ENCODE results near the gene TEN1. TPM values are rescaled to one million over a fixed set of nuclear protein-coding genes. Genes with fewer than 3 reads are reported as not detected.

Gene TEN1
- total and polyA plus RNA-seq, 2 of the 13 experiments (the other 11 are each of a cell fraction or from before 2014, with no cell fraction given): 18.0 to 21.3 TPM

DNA sequence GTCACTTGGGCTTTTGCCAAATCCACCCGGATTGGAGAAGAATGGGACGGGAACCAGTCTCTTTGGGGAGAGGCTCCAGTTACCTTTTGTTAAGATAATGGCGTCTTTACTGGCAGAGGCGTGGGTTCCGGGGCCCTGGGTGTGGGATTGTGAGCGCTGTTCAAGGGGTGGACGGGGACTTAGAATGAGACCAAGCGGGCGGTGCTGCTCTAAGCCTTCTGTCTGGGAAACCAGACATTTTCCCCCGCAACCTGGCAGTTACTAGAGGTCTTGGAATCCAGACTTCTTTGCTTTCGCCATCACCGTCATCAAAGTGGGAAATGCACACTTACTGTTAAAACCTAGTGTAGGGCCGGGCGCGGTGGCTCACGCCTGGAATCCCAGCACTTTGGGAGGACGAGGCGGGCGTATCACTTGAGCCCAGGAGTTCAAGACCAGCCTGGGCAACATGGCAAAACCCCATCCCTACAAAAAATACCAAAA lies 706 bp downstream of the TEN1 start (continued):
- TF ChIP-seq PRDM15 (CRISPR knock-in tag; IDR thresholded peaks at IDR 0.05) (0 out of 2 replicates have a peak, but pooled peaks have one; percentile 28), POLR2G (IDR thresholded peaks at IDR 0.05; ENCODE audit: low read depth, low read length) (peak; percentile 56), EEA1 (CRISPR knock-in tag; IDR thresholded peaks at IDR 0.05; ENCODE audit: borderline replicate concordance) (0 out of 2 replicates have a peak, but pooled peaks have one; percentile 39), FOXC1 (CRISPR knock-in tag; IDR thresholded peaks at IDR 0.05; ENCODE audit: borderline replicate concordance) (no peak), ZNF383 (CRISPR knock-in tag; IDR thresholded peaks at IDR 0.05; ENCODE audit: borderline replicate concordance) (0 out of 2 replicates have a peak, but pooled peaks have one; percentile 2), ZNF550 (CRISPR knock-in tag; IDR thresholded peaks at IDR 0.05; ENCODE audit: borderline replicate concordance) (no peak), SAP130 (CRISPR knock-in tag; IDR thresholded peaks at IDR 0.05; ENCODE audit: low read depth) (peak; percentile 26), HINFP (CRISPR knock-in tag; IDR thresholded peaks at IDR 0.05; ENCODE audit: low read depth) (0 out of 2 replicates have a peak, but pooled peaks have one; percentile 2), IRF1 (CRISPR knock-in tag; IDR thresholded peaks at IDR 0.05; ENCODE audit: low read depth) (no peak), TEAD2 (CRISPR knock-in tag; IDR thresholded peaks at IDR 0.05) (no peak), HNRNPH1 (optimal IDR thresholded peaks at IDR 0.05; ENCODE audit: low read depth, low read length) (peak; percentile 14), NFKB2 (CRISPR knock-in tag; IDR thresholded peaks at IDR 0.05; ENCODE audit: borderline replicate concordance) (0 out of 2 replicates have a peak, but pooled peaks have one; percentile 42), ZNF687 (CRISPR knock-in tag; IDR thresholded peaks at IDR 0.05) (peak; percentile 55; the same call in 1 of the 2 replicates), ZNF740 (CRISPR knock-in tag; IDR thresholded peaks at IDR 0.05) (no peak), ZNF251 (CRISPR knock-in tag; IDR thresholded peaks at IDR 0.05) (peak; percentile 50; the same call in 1 of the 2 replicates)
- TF ChIP-seq, protein P1, sequence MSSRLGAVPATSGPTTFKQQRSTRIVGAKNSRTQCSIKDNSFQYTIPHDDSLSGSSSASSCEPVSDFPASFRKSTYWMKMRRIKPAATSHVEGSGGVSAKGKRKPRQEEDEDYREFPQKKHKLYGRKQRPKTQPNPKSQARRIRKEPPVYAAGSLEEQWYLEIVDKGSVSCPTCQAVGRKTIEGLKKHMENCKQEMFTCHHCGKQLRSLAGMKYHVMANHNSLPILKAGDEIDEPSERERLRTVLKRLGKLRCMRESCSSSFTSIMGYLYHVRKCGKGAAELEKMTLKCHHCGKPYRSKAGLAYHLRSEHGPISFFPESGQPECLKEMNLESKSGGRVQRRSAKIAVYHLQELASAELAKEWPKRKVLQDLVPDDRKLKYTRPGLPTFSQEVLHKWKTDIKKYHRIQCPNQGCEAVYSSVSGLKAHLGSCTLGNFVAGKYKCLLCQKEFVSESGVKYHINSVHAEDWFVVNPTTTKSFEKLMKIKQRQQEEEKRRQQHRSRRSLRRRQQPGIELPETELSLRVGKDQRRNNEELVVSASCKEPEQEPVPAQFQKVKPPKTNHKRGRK (CRISPR knock-in tag; IDR thresholded peaks at IDR 0.05): 0 out of 2 replicates have a peak, but pooled peaks have one; percentile 13

Data from HepG2 (cell line).